ENCODE measurements around the gene IL6ST.
A peak's percentile ranks its signal among the peaks of the same experiment; 100 is the strongest.
"Not testable (repeated sequence)": the region's sequence is repeated elsewhere in the genome, so short reads cannot be mapped to it uniquely, and the experiment has no call there.

IL6ST gene

DNA sequence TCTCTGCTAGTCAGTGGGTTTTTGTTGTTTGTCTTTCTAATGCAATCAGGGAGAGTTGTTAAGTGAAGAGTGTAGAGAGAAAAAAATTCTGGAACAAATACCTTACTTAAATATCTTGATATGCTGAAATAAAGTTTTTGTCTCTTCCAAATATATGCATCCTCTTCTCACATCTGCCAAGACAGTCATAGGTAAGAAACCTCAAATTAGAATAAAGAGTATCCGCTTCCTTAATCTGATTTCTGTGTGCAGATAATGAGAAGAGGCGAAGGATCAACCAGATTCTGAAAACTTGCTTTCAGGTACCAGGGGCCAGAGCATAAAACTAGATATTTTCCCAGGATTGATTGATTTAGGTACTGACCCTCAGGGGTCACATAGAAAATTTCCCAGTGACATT is 11.3 kb upstream of the IL6ST start:
- DNase-seq (ENCODE audit: low read depth, low spot score), result no peak
- no peak overlapping the region for H3K27ac ChIP-seq

DNA sequence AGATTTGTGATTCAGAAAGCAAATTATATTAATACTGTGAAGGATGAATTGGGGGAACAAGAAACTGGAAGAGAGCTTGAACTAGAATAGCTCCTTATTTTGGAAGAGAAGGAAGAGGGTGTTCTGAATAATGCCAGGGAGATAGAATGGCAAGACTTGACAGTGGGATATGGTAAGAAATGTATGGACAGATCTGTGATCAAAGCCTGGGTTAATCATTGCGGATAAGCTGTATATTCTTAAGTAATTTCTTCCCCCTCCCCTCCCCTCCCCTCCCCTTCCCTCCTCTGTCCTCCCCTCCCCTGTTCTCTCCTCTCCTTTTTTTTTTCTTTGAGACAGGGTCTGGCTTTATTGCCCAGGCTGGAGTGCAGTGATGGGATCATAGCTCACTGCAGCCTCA is 10.1 kb upstream of the IL6ST start:
- no peak for DNase-seq (ENCODE audit: low read depth, low spot score)
- H3K27ac ChIP-seq, result no peak overlapping the region

DNA sequence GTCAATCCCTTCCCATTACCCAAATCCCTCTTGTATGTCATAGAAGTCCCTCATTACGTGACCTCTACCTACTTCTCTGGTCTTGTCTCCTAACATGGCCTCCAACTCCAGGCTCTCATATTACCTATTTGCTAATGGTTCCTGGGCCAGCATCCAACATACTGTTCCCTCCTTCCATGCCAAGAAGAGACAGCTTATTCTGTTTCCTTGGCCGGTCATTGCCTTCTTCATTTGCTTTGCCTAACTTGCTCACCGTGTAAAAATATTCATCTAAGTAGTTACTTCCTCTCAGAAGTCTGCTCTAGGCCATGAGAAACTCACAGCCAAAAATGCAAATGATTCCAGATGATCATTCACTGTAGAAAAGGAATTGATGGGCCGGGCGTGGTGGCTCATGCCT is 8.9 kb upstream of the IL6ST start:
- DNase-seq (ENCODE audit: low read depth, low spot score), result no peak
- H3K27ac ChIP-seq, result peak overlapping the region; percentile 64

DNA sequence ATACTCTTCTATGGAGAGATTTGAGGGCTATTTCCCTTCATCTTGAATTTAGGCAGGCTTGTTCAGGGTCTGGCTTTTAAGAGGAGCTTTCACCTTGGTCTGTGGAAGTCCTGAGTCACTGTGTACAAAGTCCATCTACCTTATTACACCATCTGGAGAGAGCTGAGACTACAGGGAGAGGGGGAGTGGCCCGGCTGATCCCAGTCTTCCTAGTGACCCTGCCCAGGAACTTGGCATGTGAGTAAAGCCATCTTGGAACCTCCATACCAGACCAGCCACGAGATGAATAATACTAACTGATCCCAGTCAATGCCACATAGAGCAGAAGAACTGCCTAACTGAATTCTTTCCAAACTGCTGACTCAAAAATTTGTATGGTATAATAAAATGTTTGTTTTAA is 8.4 kb upstream of the IL6ST start:
- DNase-seq (ENCODE audit: low read depth, low spot score), result no peak
- H3K27ac ChIP-seq, result peak overlapping the region; percentile 64

DNA sequence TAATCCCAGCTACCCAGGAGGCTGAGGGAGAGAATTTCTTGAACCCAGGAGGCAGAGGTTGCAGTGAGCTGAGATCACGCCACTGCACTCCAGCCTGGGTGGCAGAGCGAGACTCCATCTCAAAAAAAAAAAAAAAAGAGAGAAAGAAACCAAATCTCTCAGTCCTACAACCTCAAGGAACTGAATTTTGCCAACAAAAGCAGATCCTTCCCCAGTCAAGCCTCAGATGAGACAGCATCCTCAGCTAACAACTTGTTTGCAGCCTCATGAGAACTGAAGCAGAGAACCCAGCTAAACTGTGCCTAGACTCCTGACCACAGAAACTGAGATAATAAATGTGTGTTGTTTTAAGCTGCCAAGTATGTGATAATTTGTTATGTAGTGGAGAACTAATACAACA is 7.5 kb upstream of the IL6ST start:
- H3K27ac ChIP-seq, result peak overlapping the region; percentile 64
- DNase-seq (ENCODE audit: low read depth, low spot score), result no peak

DNA sequence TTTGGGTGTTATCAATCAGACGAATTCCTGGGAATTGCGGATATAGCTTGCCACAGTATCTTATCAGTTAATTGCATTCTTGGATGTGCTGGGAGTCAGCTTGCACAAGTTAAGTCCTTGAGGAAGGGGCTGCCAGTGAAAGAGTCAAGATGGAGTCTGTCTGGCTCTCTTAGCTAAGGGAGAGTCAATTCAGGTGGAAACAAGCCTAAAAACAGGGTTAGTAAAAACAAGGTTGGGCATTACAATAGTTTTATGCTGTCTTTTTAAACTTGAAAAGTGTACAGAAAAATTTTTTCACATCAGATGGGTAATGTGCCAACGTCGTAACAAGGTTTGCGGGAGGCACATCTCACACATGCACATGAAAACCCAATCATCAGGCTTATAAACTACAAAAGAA is 5.5 kb upstream of the IL6ST start:
- not testable (repeated sequence) for H3K27ac ChIP-seq; DNase-seq (ENCODE audit: low read depth, low spot score)

DNA sequence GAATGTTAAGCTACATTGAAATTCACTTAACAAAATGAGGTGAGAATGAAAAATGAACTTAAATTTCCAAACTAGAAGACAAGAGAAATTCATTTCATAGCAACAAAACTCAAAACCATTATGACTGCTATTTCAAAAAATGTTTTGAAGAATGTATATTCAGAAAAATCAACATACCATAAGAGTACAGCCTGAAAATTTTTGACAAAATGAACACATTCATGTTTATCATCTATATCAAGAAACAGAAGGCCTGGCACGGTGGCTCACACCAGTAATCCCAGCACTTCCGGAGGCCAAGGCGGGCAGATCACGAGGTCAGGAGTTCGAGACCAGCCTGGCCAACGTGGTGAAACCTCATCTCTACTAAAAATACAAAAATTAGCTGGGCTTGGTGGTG is 4.2 kb upstream of the IL6ST start:
- H3K27ac ChIP-seq, result no peak overlapping the region

DNA sequence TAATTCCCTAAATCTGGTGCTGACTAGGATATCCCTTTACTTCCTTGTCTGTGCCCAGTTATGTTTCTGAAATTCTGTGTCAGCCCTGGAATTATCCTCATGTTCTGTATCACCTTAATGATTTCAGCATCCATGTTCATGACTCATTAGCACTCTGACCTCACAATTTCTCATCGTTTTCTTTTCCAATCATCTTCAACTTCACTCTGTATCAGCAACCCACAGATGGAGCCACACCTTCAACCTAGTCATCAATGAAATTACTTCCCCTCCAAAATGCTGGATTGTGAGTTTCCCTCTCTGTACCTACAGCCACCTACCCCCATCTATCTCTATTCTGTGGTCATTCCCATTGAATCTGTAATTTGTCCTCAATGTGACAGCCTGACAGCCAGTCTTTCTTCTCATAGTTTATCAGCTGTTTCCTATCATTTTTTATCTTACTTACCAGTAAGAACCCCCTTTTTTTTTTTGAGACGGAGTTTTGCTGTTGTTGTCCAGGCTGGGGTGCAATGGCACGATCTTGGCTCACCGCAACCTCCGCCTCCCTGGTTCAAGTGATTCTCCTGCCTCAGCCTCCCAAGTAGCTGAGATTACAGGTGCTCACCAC is 3.1 kb upstream of the IL6ST start:
- DNase-seq (ENCODE audit: low read depth, low spot score), result peak; percentile 78
- peak overlapping the region; percentile 92 for H3K27ac ChIP-seq

More for the DNA sequence above, 4.2 kb upstream of the IL6ST start:
- DNase-seq (ENCODE audit: low read depth, low spot score), result no peak

DNA sequence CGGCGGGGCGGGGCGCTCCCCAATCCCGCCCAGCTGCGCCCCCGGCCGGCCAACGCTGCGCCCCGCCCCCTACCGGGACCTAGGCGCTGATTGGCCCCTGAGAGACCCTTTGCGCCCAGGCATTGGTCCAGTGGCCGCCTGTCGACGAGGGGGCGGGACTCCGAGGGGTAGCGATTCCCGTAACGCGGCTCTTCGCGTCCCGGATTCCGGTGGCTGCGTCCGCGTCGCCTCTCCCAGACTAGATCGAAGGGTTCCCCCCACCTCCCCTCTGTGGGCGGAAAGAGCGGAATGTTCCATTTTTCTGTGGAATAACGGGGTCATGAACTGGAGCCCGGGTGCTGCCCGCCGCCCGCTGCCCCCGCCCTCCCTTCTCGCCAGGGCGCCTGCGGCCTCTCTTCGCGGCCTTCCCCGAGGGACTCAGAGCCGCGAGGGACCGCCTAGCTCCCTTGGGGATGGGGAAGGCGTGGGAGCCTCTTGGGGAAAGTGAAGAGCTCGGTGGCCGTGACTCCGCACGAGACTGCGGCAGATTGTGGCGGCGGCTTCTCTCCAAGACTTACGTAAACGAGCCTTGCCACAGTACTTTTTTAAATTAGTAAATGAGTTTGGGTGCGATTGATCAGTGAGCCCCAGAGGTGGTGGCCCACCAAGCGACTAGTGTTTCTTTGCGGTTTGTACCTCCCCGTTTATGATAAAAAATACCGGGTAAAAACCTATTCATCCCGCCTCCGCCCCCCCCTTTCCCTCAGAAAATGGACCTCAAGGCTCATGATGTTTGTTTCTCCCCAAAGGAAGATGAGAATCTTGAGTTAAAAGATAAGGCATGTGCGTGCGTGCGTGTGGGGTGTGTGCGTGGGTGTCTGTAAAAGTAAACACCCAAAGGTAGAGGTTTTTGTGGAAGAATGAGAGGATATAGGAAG is 493 bp upstream of the IL6ST start:
- H3K27ac ChIP-seq, result peak overlapping the region; percentile 92
- peak; percentile 63 for DNase-seq (ENCODE audit: low read depth, low spot score)

DNA sequence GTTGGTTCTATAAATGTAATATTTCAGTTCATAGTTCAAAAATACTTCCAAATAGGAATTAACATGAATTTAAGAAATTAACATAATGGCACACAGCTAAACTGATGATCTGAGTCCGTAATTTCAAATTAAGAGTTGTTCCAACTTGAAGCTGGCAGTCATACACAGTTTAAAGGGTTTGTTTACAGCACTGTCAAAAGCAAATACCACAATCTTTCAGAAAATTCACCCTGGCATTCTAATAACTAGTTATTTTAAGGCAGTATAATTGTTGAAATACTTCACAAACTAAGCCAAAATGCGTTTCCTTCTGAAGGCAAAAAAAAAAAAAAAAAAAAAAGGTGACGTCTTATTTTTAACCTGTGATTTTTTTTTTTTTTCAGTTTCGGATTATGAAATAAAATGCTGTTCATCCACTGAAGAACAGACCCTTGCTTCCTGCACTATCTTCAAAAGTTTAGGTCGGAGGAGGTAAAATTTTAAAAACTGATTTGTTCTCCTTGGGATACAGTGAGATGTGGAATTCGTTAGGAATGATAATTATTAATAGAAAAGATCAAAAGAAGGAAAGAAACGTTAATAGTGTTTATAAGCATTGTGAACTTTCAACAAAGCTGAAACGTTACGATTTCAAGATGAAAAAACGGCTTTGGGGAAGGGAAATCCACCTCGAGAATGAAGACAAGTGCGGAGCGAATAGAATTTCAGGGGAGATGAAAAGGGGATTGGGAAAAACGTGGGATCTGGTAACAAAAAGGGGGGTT is 850 bp downstream of the IL6ST start:
- H3K27ac ChIP-seq, result peak overlapping the region; percentile 92

DNA sequence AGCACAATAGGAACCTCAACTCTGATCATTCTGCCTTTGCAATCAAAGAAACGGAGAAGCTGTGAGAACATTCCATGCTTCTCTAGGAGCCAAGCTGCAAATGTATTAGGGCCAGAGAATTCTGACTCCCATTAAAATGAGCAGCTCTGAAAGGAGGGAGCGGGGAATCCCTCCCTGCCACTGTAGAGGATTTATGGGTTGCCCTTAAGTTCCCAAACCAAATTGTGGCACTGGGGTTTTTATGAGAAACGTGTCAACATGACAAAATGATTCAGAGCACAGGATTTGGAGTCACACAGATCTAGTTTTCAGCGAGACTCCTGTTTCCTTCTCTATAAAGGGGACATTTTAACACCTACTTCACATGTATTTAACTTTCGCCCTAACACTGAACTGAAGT is 1.8 kb downstream of the IL6ST start:
- no peak for DNase-seq (ENCODE audit: low read depth, low spot score)
- peak overlapping the region; percentile 92 for H3K27ac ChIP-seq

More for the DNA sequence above, 850 bp downstream of the IL6ST start:
- no peak for DNase-seq (ENCODE audit: low read depth, low spot score)

DNA sequence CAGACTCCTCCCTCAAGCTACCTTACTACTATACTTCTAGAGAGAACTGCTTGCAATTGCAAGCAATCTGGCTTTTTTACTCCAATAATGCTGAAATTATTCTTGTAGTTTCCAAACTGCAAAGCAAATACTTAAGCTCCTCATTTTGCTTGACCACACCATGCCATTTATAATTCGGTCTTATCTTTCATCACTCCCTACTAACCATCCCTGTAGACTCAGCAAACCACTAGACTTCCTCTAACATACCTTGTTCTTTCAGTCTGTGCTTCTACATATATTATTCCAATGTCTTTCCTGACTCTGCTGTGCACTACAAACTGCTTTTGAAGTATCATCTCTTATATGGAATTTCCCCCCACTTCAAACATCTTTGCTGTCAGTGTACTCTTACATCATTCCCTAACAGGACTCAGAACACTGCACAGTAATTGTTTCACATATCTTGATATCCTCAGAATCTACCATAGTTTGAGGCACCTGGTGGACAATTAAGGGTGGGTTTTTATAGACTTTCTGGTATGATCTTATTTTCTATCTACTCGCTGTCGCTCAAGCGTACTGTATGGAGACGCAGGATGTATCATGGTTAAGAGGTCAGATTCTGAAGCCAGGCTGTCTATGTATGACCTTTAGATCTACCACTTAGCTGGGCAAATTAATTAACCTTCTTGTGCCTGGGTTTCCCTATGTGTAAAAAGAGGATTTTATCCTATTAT is 2.8 kb downstream of the IL6ST start:
- H3K27ac ChIP-seq, result no peak overlapping the region
- no peak for DNase-seq (ENCODE audit: low read depth, low spot score)

DNA sequence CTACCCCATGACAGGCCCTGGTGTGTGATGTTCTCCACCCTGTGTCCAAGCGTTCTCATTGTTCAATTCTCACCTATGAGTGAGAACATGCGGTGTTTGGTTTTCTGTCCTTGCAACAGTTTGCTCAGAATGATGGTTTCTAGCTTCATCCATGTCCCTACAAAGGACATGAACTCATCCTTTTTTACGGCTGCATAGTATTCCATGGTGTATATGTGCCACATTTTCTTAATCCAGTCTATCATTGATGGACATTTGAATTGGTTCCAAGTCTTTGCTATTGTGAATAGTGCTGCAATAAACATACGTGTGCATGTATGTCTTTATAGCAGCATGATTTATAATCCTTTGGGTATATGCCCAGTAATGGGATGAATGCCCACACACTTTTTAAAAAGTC is 3.9 kb downstream of the IL6ST start:
- DNase-seq (ENCODE audit: low read depth, low spot score); H3K27ac ChIP-seq: not testable (repeated sequence)

DNA sequence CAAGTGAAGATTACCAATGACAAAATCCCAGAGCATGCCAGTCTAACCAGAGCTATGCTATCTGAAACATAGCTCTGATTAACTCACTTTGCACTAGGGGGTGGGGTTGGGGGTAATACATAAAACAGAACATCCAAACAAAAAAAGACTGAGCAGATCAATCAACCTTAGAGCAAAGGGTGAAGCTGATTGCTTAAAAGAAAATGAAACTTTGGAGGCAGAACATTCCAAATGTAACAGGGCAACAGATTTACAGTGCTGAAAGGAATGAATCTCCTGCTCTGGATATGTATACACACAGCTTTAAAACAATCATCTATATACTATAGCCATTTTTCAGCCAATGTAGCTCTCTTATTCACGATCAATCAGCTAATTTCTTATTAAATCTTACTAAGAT is 4.9 kb downstream of the IL6ST start:
- no peak overlapping the region for H3K27ac ChIP-seq
- no peak for DNase-seq (ENCODE audit: low read depth, low spot score)

DNA sequence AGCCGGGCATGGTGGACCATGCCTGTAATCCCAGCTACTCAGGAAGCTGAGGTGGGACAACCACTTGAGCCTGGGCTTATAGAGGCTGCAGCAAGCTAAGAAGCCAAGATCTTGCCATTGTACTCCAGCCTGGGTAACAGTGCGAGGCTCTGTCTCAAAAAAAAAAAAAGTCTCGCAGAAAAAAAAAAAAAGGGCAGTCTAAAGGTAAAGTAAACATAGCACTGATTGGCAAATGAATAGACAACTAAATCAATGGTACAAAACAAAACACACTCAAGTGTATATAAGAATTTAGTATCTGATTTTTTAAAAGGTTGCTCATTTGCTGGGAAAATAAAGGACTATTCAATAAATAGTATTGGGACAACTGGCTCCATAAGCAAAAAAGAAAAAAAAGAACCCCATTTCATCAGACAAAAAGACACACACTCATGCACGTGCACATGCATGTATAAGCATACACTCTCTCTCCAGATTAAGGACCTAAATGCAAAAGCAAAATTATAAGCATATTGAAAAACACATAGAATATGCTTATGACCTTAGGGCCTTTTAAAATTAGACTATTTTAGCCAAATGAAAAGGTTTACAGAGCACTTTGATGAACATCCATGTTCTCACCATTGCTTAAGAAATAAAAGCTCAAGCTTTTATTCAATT is 5.7 kb downstream of the IL6ST start:
- H3K27ac ChIP-seq, result no peak overlapping the region
- DNase-seq (ENCODE audit: low read depth, low spot score), result no peak

DNA sequence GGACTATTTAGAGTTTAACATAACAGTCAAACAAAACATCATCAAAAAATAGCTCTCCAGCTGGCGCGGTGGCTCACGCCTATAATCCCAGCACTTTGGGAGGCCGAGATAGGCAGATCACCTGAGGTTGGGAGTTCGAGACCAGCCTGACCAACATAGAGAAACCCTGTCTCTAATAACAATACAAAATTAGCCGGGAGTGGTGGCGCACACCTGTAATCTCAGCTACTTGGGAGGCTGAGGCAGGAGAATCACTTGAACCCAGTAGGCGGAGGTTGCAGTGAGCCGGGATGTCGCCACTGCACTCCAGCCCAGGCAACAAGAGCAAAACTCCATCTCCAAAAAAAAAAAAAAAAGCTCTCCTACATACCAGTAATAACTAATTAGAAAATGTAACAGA is 6.3 kb downstream of the IL6ST start:
- not testable (repeated sequence) for DNase-seq (ENCODE audit: low read depth, low spot score); H3K27ac ChIP-seq

DNA sequence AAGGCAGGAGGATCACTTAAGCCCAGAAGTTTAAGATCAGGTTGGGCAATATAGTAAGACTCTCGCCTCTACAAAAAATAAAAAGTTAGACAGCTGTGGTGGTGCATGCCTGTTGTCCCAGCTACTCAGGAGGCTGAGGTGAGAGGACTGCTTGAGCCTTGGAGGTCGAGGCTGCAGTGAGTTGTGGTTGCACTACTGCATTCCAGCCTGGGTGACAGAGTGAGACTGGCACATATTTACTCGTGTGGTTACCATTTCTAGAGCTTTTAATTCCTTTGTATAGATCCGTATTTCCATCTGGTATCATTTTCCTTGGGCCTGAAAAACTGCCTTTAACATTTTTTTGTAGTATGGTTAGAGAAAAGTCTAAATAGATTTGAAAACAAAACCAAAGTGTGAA is 7.8 kb downstream of the IL6ST start:
- no peak overlapping the region for H3K27ac ChIP-seq
- DNase-seq (ENCODE audit: low read depth, low spot score), result no peak

DNA sequence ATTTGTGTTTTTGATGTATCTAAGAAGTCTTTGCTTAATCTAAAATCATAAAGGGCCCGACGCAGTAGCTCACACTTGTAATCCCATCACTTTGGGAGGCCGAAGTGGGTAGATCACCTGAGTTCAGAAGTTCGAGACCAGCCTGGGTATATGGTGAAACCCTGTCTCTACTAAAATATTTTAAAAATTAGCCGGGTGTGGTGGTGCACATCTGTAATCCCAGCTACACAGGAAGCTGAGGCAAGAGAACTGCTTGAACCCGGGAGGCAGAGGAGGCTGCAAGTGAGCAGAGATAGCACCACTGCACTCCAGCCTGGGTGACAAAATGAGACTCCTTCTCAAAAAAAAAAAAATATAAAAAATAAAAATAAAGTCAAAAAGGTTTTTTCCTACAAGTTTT is 9.6 kb downstream of the IL6ST start:
- no peak overlapping the region for H3K27ac ChIP-seq
- DNase-seq (ENCODE audit: low read depth, low spot score), result no peak

DNA sequence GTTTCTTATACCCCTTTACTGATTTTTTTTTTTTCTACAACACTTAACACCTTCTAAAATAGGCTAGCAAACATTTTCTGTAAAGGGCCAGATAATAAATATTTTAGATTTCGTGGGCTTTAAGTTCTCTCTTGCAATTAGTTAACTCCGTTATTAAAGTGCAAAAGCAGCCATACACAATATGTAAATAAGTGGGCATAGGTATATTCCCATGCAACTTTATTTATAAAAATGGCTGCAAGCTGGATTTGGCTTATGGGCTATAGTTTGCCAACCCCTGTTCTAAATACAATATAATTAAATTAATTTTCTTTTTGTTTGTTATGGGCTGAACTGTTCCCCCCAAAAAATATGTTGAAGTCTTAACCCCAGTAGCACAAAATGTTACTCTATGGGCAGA is 10.8 kb downstream of the IL6ST start:
- no peak overlapping the region for H3K27ac ChIP-seq
- no peak for DNase-seq (ENCODE audit: low read depth, low spot score)

DNA sequence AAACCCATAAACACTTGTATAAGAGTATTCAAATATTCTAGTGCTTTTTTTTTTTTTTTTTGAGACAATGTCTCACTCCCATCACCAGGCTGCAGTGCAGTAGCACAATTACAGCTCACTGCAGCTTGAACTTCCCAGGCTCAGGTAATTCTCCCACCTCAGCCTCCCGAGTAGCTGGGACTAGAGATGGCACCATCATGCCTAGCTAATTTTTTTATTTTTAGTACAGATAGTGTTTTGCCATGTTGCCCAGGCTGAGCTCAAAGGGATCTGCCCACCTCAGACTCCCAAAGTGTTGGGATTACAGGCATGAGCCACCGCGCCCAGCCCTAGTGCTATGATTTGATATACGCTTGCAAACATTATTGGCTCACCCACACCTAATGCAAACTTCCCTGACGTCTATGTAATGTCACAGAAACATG is 11.8 kb downstream of the IL6ST start:
- DNase-seq (ENCODE audit: low read depth, low spot score), result no peak
- no peak overlapping the region for H3K27ac ChIP-seq
